ENCODE data around the gene CERCAM. TPM values are rescaled to one million over a fixed set of nuclear protein-coding genes. Genes with fewer than 3 reads are reported as not detected.

The CERCAM gene
- total and polyA plus RNA-seq, 2 experiments from 2014 or later = 2.7 to 7.9 TPM

GRCh38 chr9:128421482-128421996 lies 882 bp downstream of the CERCAM start:
- peaks cover 7% of the 10 kb centered on the region for H3K4me1 Mint-ChIP-seq
- no peaks in the 10 kb centered on the region for H3K36me3 Mint-ChIP-seq (ENCODE audit: low read depth)
- peak overlapping the region; percentile 70; the same call in 2 of the 3 replicates for H3K4me3 Mint-ChIP-seq
- no peaks in the 10 kb centered on the region for H4K20me1 ChIP-seq (replicated peaks; ENCODE audit: insufficient read depth)
- H3K79me2 ChIP-seq (replicated peaks; ENCODE audit: insufficient read depth) = no peaks in the 10 kb centered on the region
- H3K9me3 Mint-ChIP-seq = no peaks in the 10 kb centered on the region
- peaks cover 12% of the 10 kb centered on the region; the same call in 1 of the 2 replicates for H3F3A ChIP-seq (replicated peaks; ENCODE audit: low read depth)
- H3K9me2 ChIP-seq (ENCODE audit: insufficient read depth) = no peaks in the 10 kb centered on the region
- TF ChIP-seq EZH2 (IDR thresholded peaks at IDR 0.05; ENCODE audit: low read depth, unreplicated experiment) (no peak), ZNF331 (CRISPR knock-in tag; IDR thresholded peaks at IDR 0.05; ENCODE audit: low read depth) (no peak), EZH2phosphoT487 (IDR thresholded peaks at IDR 0.05; ENCODE audit: unreplicated experiment) (no peak), ETS1 (IDR thresholded peaks at IDR 0.05) (no peak), POLR2AphosphoS5 (IDR thresholded peaks at IDR 0.05; ENCODE audit: low read depth) (no peak), NANOG (IDR thresholded peaks at IDR 0.05; ENCODE audit: borderline replicate concordance) (no peak), ZNF114 (CRISPR knock-in tag; IDR thresholded peaks at IDR 0.05) (no peak), CTCF (conservative IDR thresholded peaks at IDR 0.05; ENCODE audit: low read depth in 2 of 2) (no peak), STAT1 (IDR thresholded peaks at IDR 0.05; ENCODE audit: unreplicated experiment) (no peak), JUNB (IDR thresholded peaks at IDR 0.05; ENCODE audit: unreplicated experiment) (no peak), REST (IDR thresholded peaks at IDR 0.05; ENCODE audit: unreplicated experiment) (no peak), CREB1 (CRISPR knock-in tag; IDR thresholded peaks at IDR 0.05; ENCODE audit: low read depth) (no peak), ZNF462 (CRISPR knock-in tag; IDR thresholded peaks at IDR 0.05) (no peak)
- H3K4me3 ChIP-seq = peak overlapping the region; percentile 83
- H3K27me3 Mint-ChIP-seq (ENCODE audit: insufficient read depth, low read depth, poor library complexity) = peaks cover 30% of the 10 kb centered on the region
- no peak overlapping the region for H3K27ac ChIP-seq (ENCODE audit: low read depth)
- ATAC-seq (no peak; the same call in 2 of the 3 replicates), DNase-seq (ENCODE audit: low spot score) (no peak)
- H3K27ac Mint-ChIP-seq = no peak overlapping the region
- no peaks in the 10 kb centered on the region for H3K36me3 ChIP-seq (ENCODE audit: insufficient read depth)
- peaks cover 7% of the 10 kb centered on the region; the same call in 1 of the 2 replicates for H3K4me1 ChIP-seq (ENCODE audit: insufficient read depth)
- H3K4me2 ChIP-seq = peak overlapping the region; percentile 90
- H2AFZ ChIP-seq = peak overlapping the region; percentile 90; the same call in 1 of the 2 replicates
- peaks cover 51% of the 10 kb centered on the region for H3K27me3 ChIP-seq (ENCODE audit: insufficient read depth)
